SU-DHL-6 (cell line): ENCODE data around the gene RPRD2.

ENCODE experiments used
- H2AFZ ChIP-seq: fragments of 200-600 bp; sonication (generic); 2 replicates; pipeline ENCODE4 v1.6.1; 2014; ENCODE audit warnings: low read depth, mild to moderate bottlenecking, moderate library complexity, mixed read lengths, antibody characterized with exemption, low read length; ENCODE audit not compliant: severe bottlenecking
- H3F3A ChIP-seq: fragments of 200-600 bp; shearing (Covaris generic); 2 replicates; pipeline ENCODE4 v1.6.0; 2016; ENCODE audit warnings: antibody characterized with exemption, mild to moderate bottlenecking; ENCODE audit not compliant: insufficient read depth
- H3K27ac ChIP-seq: fragments of 200-600 bp; sonication (generic); 2 replicates; pipeline ENCODE4 v1.5.1; 2016; ENCODE audit warnings: low read depth, mild to moderate bottlenecking, low read length, moderate library complexity, mixed read lengths
- H3K27me3 ChIP-seq: fragments of 200-600 bp; sonication (generic), shearing (Covaris generic); 2 replicates; pipeline ENCODE4 v1.6.0; 2014; ENCODE audit warnings: mild to moderate bottlenecking, low read length
- H3K36me3 ChIP-seq: fragments of 200-600 bp; sonication (generic); 2 replicates; pipeline ENCODE4 v1.6.1; 2014; ENCODE audit warnings: mild to moderate bottlenecking, low read length, mixed read lengths
- H3K4me2 ChIP-seq: fragments of 300-600, 200-600 bp; shearing (Covaris generic), sonication (generic); 2 replicates; pipeline ENCODE4 v1.6.0; 2014; ENCODE audit warnings: low read length, low read depth, mild to moderate bottlenecking; ENCODE audit not compliant: poor library complexity, severe bottlenecking
- H3K4me3 ChIP-seq: fragments of 200-600 bp; sonication (generic); 2 replicates; pipeline ENCODE4 v1.5.1; 2014; ENCODE audit warnings: antibody characterized with exemption, low read length, mild to moderate bottlenecking, mixed read lengths; ENCODE audit not compliant: insufficient read depth, poor library complexity, severe bottlenecking
- H3K79me2 ChIP-seq: fragments of 200-600 bp; sonication (generic); 2 replicates; pipeline ENCODE4 v1.6.1; 2014; ENCODE audit warnings: mild to moderate bottlenecking, low read length, moderate library complexity; ENCODE audit not compliant: insufficient read depth
- H3K9ac ChIP-seq: fragments of 200-600 bp; sonication (generic); 2 replicates; pipeline ENCODE4 v1.7.0; 2014; ENCODE audit warnings: mild to moderate bottlenecking, low read length
- H3K9me2 ChIP-seq: fragments of 200-600 bp; sonication (generic); replicated peaks from 2 replicates; pipeline ENCODE4 v1.6.1; 2014; ENCODE audit warnings: low read length; ENCODE audit not compliant: insufficient read depth
- H3K9me3 ChIP-seq: fragments of 200-600 bp; sonication (generic); 2 replicates; pipeline ENCODE4 v1.6.1; 2014; ENCODE audit warnings: low read length, mixed read lengths; ENCODE audit not compliant: insufficient read depth
- H4K20me1 ChIP-seq: fragments of 200-600 bp; sonication (generic); 2 replicates; pipeline ENCODE4 v1.6.1; 2014; ENCODE audit warnings: low read depth, mild to moderate bottlenecking, antibody characterized with exemption, low read length, moderate library complexity, mixed read lengths
- CTCF ChIP-seq: fragments of 200-600 bp; sonication (generic); IDR thresholded peaks from one replicate; pipeline ENCODE4 v1.5.1; 2017; ENCODE audit warnings: antibody characterized with exemption, mild to moderate bottlenecking, low read length, moderate library complexity; ENCODE audit not compliant: insufficient read depth, poor library complexity, severe bottlenecking
- EZH2phosphoT487 ChIP-seq: fragments of 200-600 bp; sonication (generic), shearing (Covaris generic); conservative IDR thresholded peaks from 2 replicates; pipeline ENCODE4 v1.6.1; 2018; ENCODE audit warnings: mild to moderate bottlenecking, antibody characterized with exemption, low read length, moderate library complexity, mixed read lengths

RPRD2 gene

GRCh38 chr1:150516616-150517015 is 152.7 kb downstream of the RPRD2 start:
- peak overlapping the region; percentile 72 for H3K4me2 ChIP-seq
- H3F3A ChIP-seq: peaks cover 12% of the 10 kb centered on the region; the same call in 1 of the 2 replicates
- no peaks in the 10 kb centered on the region for H4K20me1 ChIP-seq
- no peaks in the 10 kb centered on the region for H3K9me3 ChIP-seq
- H3K4me3 ChIP-seq: peak overlapping the region; percentile 70
- peak overlapping the region; percentile 96 for H2AFZ ChIP-seq
- H3K36me3 ChIP-seq: no peaks in the 10 kb centered on the region
- H3K9ac ChIP-seq: peak overlapping the region; percentile 51; the same call in 1 of the 2 replicates
- H3K27ac ChIP-seq: no peak overlapping the region
- no peaks in the 10 kb centered on the region for H3K9me2 ChIP-seq
- no peak for TF ChIP-seq EZH2phosphoT487
- TF ChIP-seq CTCF: no peak
- no peaks in the 10 kb centered on the region for H3K27me3 ChIP-seq
- no peaks in the 10 kb centered on the region for H3K79me2 ChIP-seq

GRCh38 chr1:150521196-150521968 is 157.4 kb downstream of the RPRD2 start:
- TF ChIP-seq EZH2phosphoT487: no peak
- no peak for TF ChIP-seq CTCF
- Histone ChIP-seq H3K4me3 (no peak overlapping the region), H3K79me2 (no peaks in the 10 kb centered on the region), H3F3A (peaks cover 9% of the 10 kb centered on the region; the same call in 1 of the 2 replicates), H3K9me2 (no peaks in the 10 kb centered on the region), H3K4me2 (no peak overlapping the region), H3K27ac (no peak overlapping the region), H3K9me3 (no peaks in the 10 kb centered on the region), H2AFZ (no peak overlapping the region), H3K9ac (no peak overlapping the region), H4K20me1 (no peaks in the 10 kb centered on the region), H3K27me3 (no peaks in the 10 kb centered on the region), H3K36me3 (no peaks in the 10 kb centered on the region)

GRCh38 chr1:150525348-150525747 is 161.4 kb downstream of the RPRD2 start:
- Histone ChIP-seq H3F3A (0 out of 2 replicates have a peak, but pooled peaks cover 2% of the 10 kb centered on the region), H3K9me2 (no peaks in the 10 kb centered on the region), H2AFZ (no peak overlapping the region), H3K4me2 (no peak overlapping the region), H3K36me3 (no peaks in the 10 kb centered on the region), H4K20me1 (no peaks in the 10 kb centered on the region), H3K9me3 (no peaks in the 10 kb centered on the region), H3K9ac (no peak overlapping the region), H3K27ac (no peak overlapping the region), H3K79me2 (no peaks in the 10 kb centered on the region), H3K27me3 (no peaks in the 10 kb centered on the region), H3K4me3 (no peak overlapping the region)
- TF ChIP-seq EZH2phosphoT487 (no peak), CTCF (no peak)
